Mesendoderm (in vitro differentiated cells): ENCODE data around the gene SELPLG.

ENCODE experiments used
- DNase-seq: peaks from one replicate; pipeline ENCODE4 v3.0.0; 2013
- H2AK5ac ChIP-seq: 2 replicates; pipeline ENCODE4 v1.6.1; 2013; ENCODE audit warnings: low read length, inconsistent platforms
- H2BK120ac ChIP-seq: 2 replicates; pipeline ENCODE4 v1.6.1; 2013; ENCODE audit warnings: low read depth, mild to moderate bottlenecking, low read length, moderate library complexity, mixed read lengths
- H2BK15ac ChIP-seq: replicated peaks from 2 replicates; pipeline ENCODE4 v1.6.1; 2013; ENCODE audit warnings: low read depth, mild to moderate bottlenecking, moderate library complexity
- H2BK5ac ChIP-seq: 2 replicates; pipeline ENCODE4 v1.6.1; 2013; ENCODE audit warnings: low read length, inconsistent platforms
- H3K18ac ChIP-seq: 2 replicates; pipeline ENCODE4 v1.6.1; 2013; ENCODE audit warnings: mild to moderate bottlenecking, low read length, mixed read lengths
- H3K23ac ChIP-seq: one replicate; pipeline ENCODE4 v1.6.1; 2013; ENCODE audit warnings: low read length
- H3K27ac ChIP-seq: 2 replicates; pipeline ENCODE4 v1.5.1; 2013; ENCODE audit warnings: low read depth, mild to moderate bottlenecking, inconsistent platforms, low read length, moderate library complexity
- H3K27me3 ChIP-seq: 2 replicates; pipeline ENCODE4 v1.6.1; 2013; ENCODE audit warnings: low read length, control low read depth, mild to moderate bottlenecking, inconsistent platforms; ENCODE audit not compliant: insufficient read depth, poor library complexity
- H3K36me3 ChIP-seq: 2 replicates; pipeline ENCODE4 v1.6.1; 2013; ENCODE audit warnings: low read length, inconsistent platforms; ENCODE audit not compliant: control insufficient read depth, insufficient read depth
- H3K4ac ChIP-seq: one replicate; pipeline ENCODE4 v1.6.1; 2013; ENCODE audit warnings: low read depth, mild to moderate bottlenecking, low read length, moderate library complexity
- H3K4me1 ChIP-seq: 2 replicates; pipeline ENCODE4 v1.6.1; 2013; ENCODE audit warnings: low read depth, low read length, inconsistent platforms; ENCODE audit not compliant: control insufficient read depth
- H3K4me2 ChIP-seq: 2 replicates; pipeline ENCODE4 v1.6.1; 2013; ENCODE audit warnings: low read length
- H3K4me3 ChIP-seq: 2 replicates; pipeline ENCODE4 v1.5.1; 2013; ENCODE audit warnings: mild to moderate bottlenecking, low read length
- H3K56ac ChIP-seq: one replicate; pipeline ENCODE4 v1.6.1; 2013; ENCODE audit warnings: low read length
- H3K79me1 ChIP-seq: 2 replicates; pipeline ENCODE4 v1.6.1; 2013; ENCODE audit warnings: low read length, inconsistent platforms
- H3K79me2 ChIP-seq: 2 replicates; pipeline ENCODE4 v1.6.1; 2013; ENCODE audit warnings: mild to moderate bottlenecking, low read length; ENCODE audit not compliant: control insufficient read depth, insufficient read depth
- H3K9ac ChIP-seq: 2 replicates; pipeline ENCODE4 v1.6.1; 2013; ENCODE audit warnings: low read length, inconsistent platforms
- H4K5ac ChIP-seq: one replicate; pipeline ENCODE4 v1.6.1; 2013; ENCODE audit warnings: low read length
- H4K8ac ChIP-seq: one replicate; pipeline ENCODE4 v1.6.1; 2013; ENCODE audit warnings: low read depth, mild to moderate bottlenecking, control low read depth, low read length, moderate library complexity
- WGBS: extraction: QIAGEN DNeasy Blood & Tissue Kit; methylation state at CpG from one replicate; pipeline ENCODE4 v1.1.7; 2013; ENCODE audit warnings: low lambda C conversion rate, missing lambda C conversion rate; ENCODE audit not compliant: insufficient coverage; ENCODE audit errors: extremely low coverage; 5-methylcytosine and 5-hydroxymethylcytosine counted together

Gene SELPLG

DNA sequence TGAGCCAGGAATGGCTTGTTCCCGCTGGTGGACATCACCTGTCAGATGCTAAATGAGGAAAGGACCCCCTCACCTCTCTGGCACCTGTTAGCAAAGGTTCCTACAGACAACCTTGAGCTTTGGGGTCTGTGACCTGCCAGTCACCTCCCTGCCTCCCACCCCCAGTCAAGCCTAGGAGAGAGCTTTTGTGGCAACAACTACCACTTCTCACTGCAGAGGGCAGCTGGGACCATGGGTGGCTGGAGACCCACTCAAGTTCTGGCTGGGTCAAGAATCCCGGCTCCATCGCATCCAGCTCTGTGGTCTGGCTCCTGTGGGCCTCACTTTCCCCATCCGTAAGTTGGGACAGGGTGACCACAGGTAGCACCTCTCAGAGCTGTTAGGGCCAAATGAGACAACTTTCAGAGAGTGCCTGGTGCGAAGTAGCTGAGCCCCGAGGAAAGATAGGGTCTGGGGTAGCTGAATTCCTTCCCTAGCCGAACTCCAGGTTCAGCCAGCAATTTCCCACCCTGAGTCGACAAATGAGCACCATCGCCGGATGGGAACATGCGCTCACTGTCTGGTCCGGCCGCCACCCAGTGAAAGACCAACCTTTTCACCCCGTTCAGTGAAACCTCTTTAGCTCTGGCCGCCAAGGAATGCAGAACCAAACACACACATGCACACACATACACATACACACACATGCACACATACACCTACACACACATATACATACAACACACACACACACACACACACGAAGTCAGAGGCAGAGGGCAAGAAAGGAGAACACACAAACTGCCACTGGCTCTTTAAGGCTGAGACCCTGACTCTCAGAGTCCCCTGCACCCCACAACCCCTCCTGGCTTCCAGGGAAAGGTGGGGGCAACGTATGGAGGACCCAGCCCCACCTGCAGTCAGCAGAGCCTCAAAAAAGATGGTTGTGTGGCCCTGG is 37.7 kb downstream of the SELPLG start:
- H2BK120ac ChIP-seq: no peak overlapping the region
- no CpG with 5 or more reads among the region's 17 CpGs for WGBS
- no peak overlapping the region for H2BK15ac ChIP-seq
- H3K4me3 ChIP-seq: no peak overlapping the region
- no peak overlapping the region for H3K27ac ChIP-seq
- H3K18ac ChIP-seq: no peak overlapping the region
- no peak overlapping the region for H2BK5ac ChIP-seq
- H3K79me1 ChIP-seq: no peaks in the 10 kb centered on the region
- no peaks in the 10 kb centered on the region for H3K79me2 ChIP-seq
- no peak overlapping the region for H3K9ac ChIP-seq
- H3K56ac ChIP-seq: no peak overlapping the region
- H3K23ac ChIP-seq: no peak overlapping the region
- no peaks in the 10 kb centered on the region for H3K27me3 ChIP-seq
- no peak overlapping the region for H3K4ac ChIP-seq
- DNase-seq: no peak
- H2AK5ac ChIP-seq: no peak overlapping the region
- no peak overlapping the region for H4K8ac ChIP-seq
- H3K4me1 ChIP-seq: no peaks in the 10 kb centered on the region
- H4K5ac ChIP-seq: no peak overlapping the region
- H3K4me2 ChIP-seq: no peak overlapping the region
- H3K36me3 ChIP-seq: no peaks in the 10 kb centered on the region

DNA sequence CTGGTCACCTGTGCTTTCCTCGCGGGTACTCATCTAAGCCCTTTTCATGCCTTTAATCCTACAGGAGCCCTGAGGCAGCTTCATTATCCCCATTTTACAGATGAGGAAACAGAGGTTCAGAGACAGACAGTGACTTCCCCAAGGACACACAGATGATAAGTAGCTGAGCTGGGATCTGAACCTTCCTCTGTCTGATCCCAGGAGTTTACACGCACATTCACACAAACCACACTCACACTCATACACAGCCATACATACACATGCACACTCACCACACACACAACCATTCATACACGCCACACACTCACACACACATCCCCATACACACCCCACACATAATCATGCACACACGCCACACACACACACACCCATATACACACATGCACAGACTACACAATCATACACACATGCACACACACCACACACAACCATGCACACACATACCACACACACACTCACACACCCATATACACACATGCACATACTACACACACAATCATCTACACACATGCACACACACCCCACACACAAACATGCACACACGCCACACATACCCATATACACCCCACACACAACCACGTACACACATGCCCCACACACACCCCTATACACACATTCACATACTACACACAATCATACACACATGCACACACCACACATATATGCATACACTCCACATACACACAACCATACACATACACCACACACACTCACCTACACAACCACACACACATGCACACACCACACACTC is 38.6 kb downstream of the SELPLG start:
- no peaks in the 10 kb centered on the region for H3K36me3 ChIP-seq
- no peak overlapping the region for H2BK15ac ChIP-seq
- H3K18ac ChIP-seq: no peak overlapping the region
- H4K8ac ChIP-seq: no peak overlapping the region
- no peak for DNase-seq
- H2AK5ac ChIP-seq: no peak overlapping the region
- WGBS: 100% methylated on average over 4 of the region's 7 CpGs
- no peak overlapping the region for H2BK120ac ChIP-seq
- H3K4ac ChIP-seq: no peak overlapping the region
- no peaks in the 10 kb centered on the region for H3K27me3 ChIP-seq
- H3K4me3 ChIP-seq: no peak overlapping the region
- no peak overlapping the region for H2BK5ac ChIP-seq
- H3K79me1 ChIP-seq: no peaks in the 10 kb centered on the region
- H4K5ac ChIP-seq: no peak overlapping the region
- H3K56ac ChIP-seq: no peak overlapping the region
- no peak overlapping the region for H3K9ac ChIP-seq
- H3K4me2 ChIP-seq: no peak overlapping the region
- no peak overlapping the region for H3K27ac ChIP-seq
- H3K23ac ChIP-seq: no peak overlapping the region
- H3K79me2 ChIP-seq: no peaks in the 10 kb centered on the region
- H3K4me1 ChIP-seq: no peaks in the 10 kb centered on the region

GRCh38 chr12:108594323-108594903 is 39.3 kb downstream of the SELPLG start:
- Histone ChIP-seq H3K4me2 (no peak overlapping the region), H3K23ac (no peak overlapping the region), H3K79me2 (no peaks in the 10 kb centered on the region), H2BK15ac (no peak overlapping the region), H3K56ac (no peak overlapping the region), H3K79me1 (no peaks in the 10 kb centered on the region), H3K27ac (no peak overlapping the region), H2AK5ac (no peak overlapping the region), H3K27me3 (no peaks in the 10 kb centered on the region), H3K4me3 (no peak overlapping the region), H3K36me3 (no peaks in the 10 kb centered on the region), H4K8ac (no peak overlapping the region), H3K4ac (no peak overlapping the region), H3K4me1 (no peaks in the 10 kb centered on the region), H2BK5ac (no peak overlapping the region), H4K5ac (no peak overlapping the region), H3K9ac (no peak overlapping the region), H3K18ac (no peak overlapping the region), H2BK120ac (no peak overlapping the region)
- no peak for DNase-seq
- WGBS: no CpG with 5 or more reads among the region's 10 CpGs

GRCh38 chr12:108592033-108592909 is 41.4 kb downstream of the SELPLG start:
- no peak overlapping the region for H3K4me3 ChIP-seq

GRCh38 chr12:108591267-108591980 is 42.3 kb downstream of the SELPLG start:
- H3K27me3 ChIP-seq: no peaks in the 10 kb centered on the region
- no peak for DNase-seq
- H4K5ac ChIP-seq: no peak overlapping the region
- no peak overlapping the region for H3K4me2 ChIP-seq
- H3K4me3 ChIP-seq: no peak overlapping the region
- no peak overlapping the region for H2AK5ac ChIP-seq
- no peak overlapping the region for H3K23ac ChIP-seq
- H3K79me2 ChIP-seq: no peaks in the 10 kb centered on the region
- no CpG with 5 or more reads among the region's 22 CpGs for WGBS
- H3K79me1 ChIP-seq: no peaks in the 10 kb centered on the region
- H2BK5ac ChIP-seq: no peak overlapping the region
- no peak overlapping the region for H3K4ac ChIP-seq
- no peak overlapping the region for H3K27ac ChIP-seq
- no peak overlapping the region for H3K9ac ChIP-seq
- no peak overlapping the region for H2BK120ac ChIP-seq
- H3K36me3 ChIP-seq: no peaks in the 10 kb centered on the region
- H2BK15ac ChIP-seq: no peak overlapping the region
- no peak overlapping the region for H4K8ac ChIP-seq
- H3K56ac ChIP-seq: no peak overlapping the region
- H3K4me1 ChIP-seq: peaks cover 2% of the 10 kb centered on the region
- H3K18ac ChIP-seq: no peak overlapping the region

More at GRCh38 chr12:108592033-108592909, 41.4 kb downstream of the SELPLG start:
- Histone ChIP-seq H3K27me3 (no peaks in the 10 kb centered on the region), H2BK120ac (no peak overlapping the region), H4K8ac (no peak overlapping the region), H4K5ac (no peak overlapping the region), H3K36me3 (no peaks in the 10 kb centered on the region), H3K79me2 (no peaks in the 10 kb centered on the region), H2AK5ac (no peak overlapping the region), H2BK5ac (no peak overlapping the region), H3K23ac (no peak overlapping the region), H3K4me1 (peaks cover 2% of the 10 kb centered on the region), H3K56ac (no peak overlapping the region), H3K4ac (no peak overlapping the region), H3K9ac (no peak overlapping the region), H3K4me2 (no peak overlapping the region), H3K18ac (no peak overlapping the region), H2BK15ac (no peak overlapping the region), H3K27ac (no peak overlapping the region), H3K79me1 (no peaks in the 10 kb centered on the region)
- no peak for DNase-seq
- no CpG with 5 or more reads among the region's 25 CpGs for WGBS
